ENCODE results near the gene TMEM179.

The TMEM179 gene

GRCh38 chr14:104633276-104634137 is 28.9 kb upstream of the TMEM179 start:
- DNase-seq (ENCODE audit: extremely low read depth, low read depth): no peak
- H3K4me3 ChIP-seq (replicated peaks; ENCODE audit: low read depth, low read length): no peak overlapping the region
- TF ChIP-seq CTCF (IDR thresholded peaks at IDR 0.05; ENCODE audit: low read depth, low read length, missing control alignments): no peak

- no peak overlapping the region for H3K4me3 ChIP-seq (replicated peaks; ENCODE audit: low read depth, low read length)
- no peak for DNase-seq (ENCODE audit: extremely low read depth, low read depth)
- TF ChIP-seq CTCF (IDR thresholded peaks at IDR 0.05; ENCODE audit: low read depth, low read length, missing control alignments): no peak
Measured at GRCh38 chr14:104632781-104633180, 28.2 kb upstream of the TMEM179 start.

GRCh38 chr14:104624939-104625338 is 20.4 kb upstream of the TMEM179 start:
- DNase-seq (ENCODE audit: extremely low read depth, low read depth): no peak
- no peak overlapping the region for H3K4me3 ChIP-seq (replicated peaks; ENCODE audit: low read depth, low read length)
- TF ChIP-seq CTCF (IDR thresholded peaks at IDR 0.05; ENCODE audit: low read depth, low read length, missing control alignments): no peak

- TF ChIP-seq CTCF (IDR thresholded peaks at IDR 0.05; ENCODE audit: low read depth, low read length, missing control alignments): no peak
- no peak overlapping the region for H3K4me3 ChIP-seq (replicated peaks; ENCODE audit: low read depth, low read length)
- no peak for DNase-seq (ENCODE audit: extremely low read depth, low read depth)
Measured at GRCh38 chr14:104614126-104614812, 9.7 kb upstream of the TMEM179 start.

- H3K4me3 ChIP-seq (replicated peaks; ENCODE audit: low read depth, low read length): no peak overlapping the region
- no peak for TF ChIP-seq CTCF (IDR thresholded peaks at IDR 0.05; ENCODE audit: low read depth, low read length, missing control alignments)
- no peak for DNase-seq (ENCODE audit: extremely low read depth, low read depth)
Measured at GRCh38 chr14:104611881-104612280, 7.3 kb upstream of the TMEM179 start.

- H3K4me3 ChIP-seq (replicated peaks; ENCODE audit: low read depth, low read length): no peak overlapping the region
- TF ChIP-seq CTCF (IDR thresholded peaks at IDR 0.05; ENCODE audit: low read depth, low read length, missing control alignments): no peak
- DNase-seq (ENCODE audit: extremely low read depth, low read depth): no peak
Measured at GRCh38 chr14:104610749-104611310, 6.3 kb upstream of the TMEM179 start.
